ENCODE data around the gene TERT. TPM values are rescaled to one million over a fixed set of nuclear protein-coding genes. Genes with fewer than 3 reads are reported as not detected.
A peak's percentile ranks its signal among the peaks of the same experiment; 100 is the strongest.

TERT gene
- total RNA-seq, 2 experiments from 2014 or later, result 0.55 to 0.84 TPM

DNA sequence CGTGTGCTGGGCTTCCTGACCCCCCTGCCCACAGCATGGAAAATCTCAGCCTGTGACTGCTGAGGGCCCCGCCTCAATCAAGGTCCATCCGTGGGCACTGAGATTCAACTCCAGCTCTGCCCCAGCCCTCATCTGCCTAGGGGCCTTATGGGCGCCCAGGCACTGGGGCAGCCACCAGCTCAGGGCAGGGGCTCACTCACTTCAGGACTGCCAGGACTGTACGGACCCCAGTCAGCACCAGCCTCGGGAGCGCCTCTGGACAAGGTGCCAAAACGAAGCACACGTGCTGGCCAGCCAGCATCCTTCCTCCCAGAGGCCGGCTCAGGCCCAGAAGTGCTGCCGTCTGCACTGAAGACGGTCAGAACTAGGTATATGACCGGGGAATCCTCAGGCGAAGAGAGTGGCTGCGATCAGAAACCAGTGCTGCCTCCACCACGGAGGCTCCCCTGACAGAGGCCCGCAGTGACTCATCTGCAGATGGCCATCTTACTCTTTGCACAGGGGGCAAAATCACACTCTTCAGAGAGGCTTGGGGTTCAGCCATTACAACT, 30.4 kb upstream of the TERT start:
- TF ChIP-seq, protein P1, sequence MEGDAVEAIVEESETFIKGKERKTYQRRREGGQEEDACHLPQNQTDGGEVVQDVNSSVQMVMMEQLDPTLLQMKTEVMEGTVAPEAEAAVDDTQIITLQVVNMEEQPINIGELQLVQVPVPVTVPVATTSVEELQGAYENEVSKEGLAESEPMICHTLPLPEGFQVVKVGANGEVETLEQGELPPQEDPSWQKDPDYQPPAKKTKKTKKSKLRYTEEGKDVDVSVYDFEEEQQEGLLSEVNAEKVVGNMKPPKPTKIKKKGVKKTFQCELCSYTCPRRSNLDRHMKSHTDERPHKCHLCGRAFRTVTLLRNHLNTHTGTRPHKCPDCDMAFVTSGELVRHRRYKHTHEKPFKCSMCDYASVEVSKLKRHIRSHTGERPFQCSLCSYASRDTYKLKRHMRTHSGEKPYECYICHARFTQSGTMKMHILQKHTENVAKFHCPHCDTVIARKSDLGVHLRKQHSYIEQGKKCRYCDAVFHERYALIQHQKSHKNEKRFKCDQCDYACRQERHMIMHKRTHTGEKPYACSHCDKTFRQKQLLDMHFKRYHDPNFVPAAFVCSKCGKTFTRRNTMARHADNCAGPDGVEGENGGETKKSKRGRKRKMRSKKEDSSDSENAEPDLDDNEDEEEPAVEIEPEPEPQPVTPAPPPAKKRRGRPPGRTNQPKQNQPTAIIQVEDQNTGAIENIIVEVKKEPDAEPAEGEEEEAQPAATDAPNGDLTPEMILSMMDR (IDR thresholded peaks at IDR 0.05), result no peak
- no peak overlapping the region for H3K27ac Mint-ChIP-seq
- ATAC-seq (ENCODE audit: poor library complexity), result no peak

DNA sequence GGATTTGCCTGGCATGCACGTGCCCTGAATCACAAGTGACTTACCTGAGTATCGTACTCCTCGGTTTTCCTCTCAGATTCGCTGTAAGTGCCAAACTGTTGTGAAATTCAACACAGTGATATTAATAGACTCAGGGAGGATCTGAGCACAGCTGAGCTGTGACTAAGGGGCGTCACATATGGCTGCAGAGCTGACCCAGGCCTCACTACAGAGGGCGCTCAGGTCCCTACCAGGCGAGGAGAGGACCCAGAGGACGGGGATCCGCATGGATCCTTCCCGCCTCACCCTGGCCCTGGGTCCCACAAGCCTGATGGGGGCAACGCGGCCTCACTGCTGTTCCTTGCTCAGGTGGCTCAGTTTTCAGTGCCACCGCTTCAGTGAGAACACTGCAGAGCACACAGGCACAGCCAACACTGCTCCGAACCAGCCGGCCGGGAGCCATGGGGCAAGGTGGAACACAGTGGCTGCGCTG, 29.9 kb upstream of the TERT start:
- no peaks in the 10 kb centered on the region for H3K4me1 Mint-ChIP-seq (ENCODE audit: low read depth)
- H3K4me3 Mint-ChIP-seq, result no peak overlapping the region
- ATAC-seq (ENCODE audit: poor library complexity), result no peak
- POLR2A ChIA-PET, result no interaction called here
- H3K36me3 Mint-ChIP-seq (ENCODE audit: low read depth), result peaks cover 71% of the 10 kb centered on the region
- CTCF ChIA-PET, result no interaction called here
- peak in 1 of 14 experiments; percentile 19 for DNase-seq
- no peaks in the 10 kb centered on the region for H3K9me3 ChIP-seq (ENCODE audit: control insufficient read depth in 1 of 2, insufficient read depth in 1 of 2, low read length in 2 of 2)
- no peak overlapping the region for H3K27ac Mint-ChIP-seq
- H3K9me3 Mint-ChIP-seq, result no peaks in the 10 kb centered on the region
- no peak overlapping the region for H3K4me3 ChIP-seq (ENCODE audit: low read length)
- no peak overlapping the region for H3K27ac ChIP-seq (ENCODE audit: low read depth in 1 of 2, low read length in 2 of 2)
- no peaks in the 10 kb centered on the region for H3K4me1 ChIP-seq (ENCODE audit: insufficient read depth, low read length)
- intact Hi-C loops (cut with DNase I, micrococcal nuclease), result no loop called here
- no peaks in the 10 kb centered on the region for H3K27me3 ChIP-seq (ENCODE audit: control insufficient read depth in 1 of 2, insufficient read depth in 2 of 2, low read length in 2 of 2)
- TF ChIP-seq, protein P1 (IDR thresholded peaks at IDR 0.05), result no peak
- H3K27me3 Mint-ChIP-seq, result no peaks in the 10 kb centered on the region
- H3K36me3 ChIP-seq (ENCODE audit: insufficient read depth, low read length), result peaks cover 73% of the 10 kb centered on the region

More for the DNA sequence above, 30.4 kb upstream of the TERT start:
- POLR2A ChIA-PET, result interaction anchor here (1.9 to 3.0 kb wide), 2 partner anchors 9 to 19 kb away, joined by 8 to 10 read pairs; partner anchors contain the start of gene CLPTM1L
- intact Hi-C loops (cut with DNase I, micrococcal nuclease), result no loop called here
- peak in 1 of 14 experiments; percentile 8 for DNase-seq
- H3K4me1 ChIP-seq (ENCODE audit: insufficient read depth, low read length), result no peaks in the 10 kb centered on the region
- H3K27me3 ChIP-seq (ENCODE audit: control insufficient read depth in 1 of 2, insufficient read depth in 2 of 2, low read length in 2 of 2), result no peaks in the 10 kb centered on the region
- no peak overlapping the region for H3K4me3 ChIP-seq (ENCODE audit: low read length)
- Mint-ChIP-seq H3K4me3 (no peak overlapping the region), H3K27me3 (no peaks in the 10 kb centered on the region), H3K4me1 (ENCODE audit: low read depth) (no peaks in the 10 kb centered on the region), H3K9me3 (no peaks in the 10 kb centered on the region), H3K36me3 (ENCODE audit: low read depth) (peaks cover 70% of the 10 kb centered on the region)
- CTCF ChIA-PET, result no interaction called here
- H3K9me3 ChIP-seq (ENCODE audit: control insufficient read depth in 1 of 2, insufficient read depth in 1 of 2, low read length in 2 of 2), result no peaks in the 10 kb centered on the region
- H3K27ac ChIP-seq (ENCODE audit: low read depth in 1 of 2, low read length in 2 of 2), result no peak overlapping the region
- H3K36me3 ChIP-seq (ENCODE audit: insufficient read depth, low read length), result peaks cover 73% of the 10 kb centered on the region

DNA sequence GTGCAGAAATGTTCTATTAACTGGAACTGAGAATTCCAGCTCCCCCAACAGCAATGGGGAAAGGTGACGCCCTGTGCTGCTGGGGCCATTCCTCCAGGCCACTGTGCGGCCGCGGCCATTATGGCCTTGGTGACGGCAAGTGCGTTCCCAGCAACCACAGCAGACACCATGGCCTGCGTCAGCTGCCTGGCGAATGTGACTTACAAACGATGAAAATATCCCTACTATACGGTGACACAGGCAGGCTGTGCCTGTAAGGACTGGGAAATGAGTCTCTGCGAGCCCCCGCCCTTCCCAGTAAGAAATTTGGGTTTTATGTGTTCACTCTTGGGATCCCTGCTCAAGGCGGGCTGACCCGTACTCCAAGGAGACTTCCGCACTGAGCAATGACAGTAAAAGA, 29.4 kb upstream of the TERT start:
- H3K9me3 ChIP-seq (ENCODE audit: control insufficient read depth in 1 of 2, insufficient read depth in 1 of 2, low read length in 2 of 2), result no peaks in the 10 kb centered on the region
- H3K4me1 Mint-ChIP-seq (ENCODE audit: low read depth), result no peaks in the 10 kb centered on the region
- peaks cover 76% of the 10 kb centered on the region for H3K36me3 ChIP-seq (ENCODE audit: insufficient read depth, low read length)
- H3K27ac Mint-ChIP-seq, result no peak overlapping the region
- no peak overlapping the region for H3K4me3 ChIP-seq (ENCODE audit: low read length)
- ChIA-PET POLR2A (no interaction called here), CTCF (no interaction called here)
- ATAC-seq (ENCODE audit: poor library complexity) (no peak), DNase-seq (peak in 1 of 14 experiments; percentile 16)
- no peaks in the 10 kb centered on the region for H3K4me1 ChIP-seq (ENCODE audit: insufficient read depth, low read length)
- H3K27me3 Mint-ChIP-seq, result no peaks in the 10 kb centered on the region
- H3K36me3 Mint-ChIP-seq (ENCODE audit: low read depth), result peaks cover 74% of the 10 kb centered on the region
- intact Hi-C loops (cut with DNase I, micrococcal nuclease), result no loop called here
- TF ChIP-seq, protein P1 (IDR thresholded peaks at IDR 0.05), result no peak
- no peaks in the 10 kb centered on the region for H3K9me3 Mint-ChIP-seq
- no peaks in the 10 kb centered on the region for H3K27me3 ChIP-seq (ENCODE audit: control insufficient read depth in 1 of 2, insufficient read depth in 2 of 2, low read length in 2 of 2)
- no peak overlapping the region for H3K27ac ChIP-seq (ENCODE audit: low read depth in 1 of 2, low read length in 2 of 2)
- no peak overlapping the region for H3K4me3 Mint-ChIP-seq

All from CD4-positive, alpha-beta T cell (primary cell).